ENCODE data around the gene ADD2. TPM values are rescaled to one million over a fixed set of nuclear protein-coding genes. Genes with fewer than 3 reads are reported as not detected.

The ADD2 gene
- total RNA-seq, 2 donors from 2014 or later, result 2.3 to 7.6 TPM

DNA sequence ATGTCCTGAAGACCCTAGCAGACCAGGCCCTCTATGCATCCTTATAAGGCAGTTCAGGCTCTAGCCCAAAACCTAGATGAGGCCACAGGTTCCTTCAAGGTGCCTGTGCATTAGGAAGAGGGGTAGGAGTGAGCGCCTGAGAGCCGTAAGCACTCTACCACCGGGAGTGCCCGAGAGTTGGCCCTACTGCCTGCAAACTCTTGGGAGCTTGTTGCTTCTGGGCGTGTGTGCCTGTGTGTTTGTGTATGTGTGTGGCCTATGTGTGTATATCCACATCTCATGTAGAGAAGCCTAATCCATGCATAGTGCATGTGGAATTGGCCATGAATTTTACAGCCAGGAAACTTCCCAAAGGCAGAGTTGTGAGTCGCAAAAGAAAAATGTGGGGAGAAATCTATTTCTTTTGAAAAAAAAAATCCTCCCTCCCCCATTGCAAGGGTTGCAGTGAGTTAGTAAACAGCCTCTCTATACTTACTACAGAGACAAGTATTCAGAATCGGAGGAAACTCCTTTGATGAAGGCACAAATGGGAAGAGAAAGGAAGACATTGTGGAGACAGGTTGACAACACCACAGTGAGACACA is 96.8 kb downstream of the ADD2 start:
- H3K27ac ChIP-seq, result no peak overlapping the region
- H3K4me1 ChIP-seq, result no peaks in the 10 kb centered on the region
- H3K9me3 ChIP-seq, result no peaks in the 10 kb centered on the region
- intact Hi-C loops (cut with DNase I), result no loop called here
- no peaks in the 10 kb centered on the region for H3K27me3 ChIP-seq
- 86 to 88% methylated on average over 7 of the region's 7 CpGs for WGBS, 2 donors
- ATAC-seq, result no peak
- no peak for DNase-seq
- no peaks in the 10 kb centered on the region for H3K36me3 ChIP-seq (replicated peaks in 1 of 2; ENCODE audit: insufficient read depth in 1 of 2, low read depth in 2 of 2)
- H3K4me3 ChIP-seq, result no peak overlapping the region
- TF ChIP-seq POLR2A (IDR thresholded peaks at IDR 0.05) (no peak), CTCF (IDR thresholded peaks at IDR 0.05) (no peak)

- no peak for ATAC-seq
- Histone ChIP-seq H3K4me1 (no peaks in the 10 kb centered on the region), H3K27ac (no peak overlapping the region), H3K27me3 (no peaks in the 10 kb centered on the region), H3K36me3 (replicated peaks in 1 of 2; ENCODE audit: insufficient read depth in 1 of 2, low read depth in 2 of 2) (no peaks in the 10 kb centered on the region), H3K4me3 (no peak overlapping the region), H3K9me3 (no peaks in the 10 kb centered on the region)
- 80 to 85% methylated on average over 1 to 3 of the region's 3 CpGs for WGBS, 2 donors
- intact Hi-C loops (cut with DNase I), result no loop called here
- no peak for DNase-seq
- TF ChIP-seq POLR2A (IDR thresholded peaks at IDR 0.05), result no peak
- no peak for TF ChIP-seq CTCF (IDR thresholded peaks at IDR 0.05)
Measured at GRCh38 chr2:70670626-70671025, 97.4 kb downstream of the ADD2 start.

DNA sequence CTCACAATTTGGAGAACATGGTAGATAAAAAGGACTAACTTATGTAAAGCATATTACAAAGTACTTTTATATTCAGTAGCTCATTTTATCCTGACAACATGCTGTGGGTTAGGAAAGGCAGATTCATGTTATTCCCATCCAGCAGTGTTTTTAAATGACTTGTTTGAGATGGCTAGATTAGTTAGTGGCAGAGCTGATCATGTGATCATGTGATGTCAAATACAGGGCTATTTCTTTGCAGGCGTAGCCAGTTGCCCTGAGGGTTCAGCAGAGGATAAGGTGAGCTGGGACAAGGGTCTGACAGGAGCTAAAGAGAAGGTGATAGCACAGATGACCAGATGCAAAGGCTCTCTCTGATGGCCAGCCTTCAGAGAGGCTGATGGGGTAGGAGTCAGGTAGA is 97.8 kb downstream of the ADD2 start:
- no peaks in the 10 kb centered on the region for H3K9me3 ChIP-seq
- no peaks in the 10 kb centered on the region for H3K4me1 ChIP-seq
- H3K4me3 ChIP-seq, result no peak overlapping the region
- 92 to 100% methylated on average over 1 of the region's 1 CpG for WGBS, 2 donors
- intact Hi-C loops (cut with DNase I), result no loop called here
- ATAC-seq (no peak), DNase-seq (no peak)
- H3K27ac ChIP-seq, result no peak overlapping the region
- no peaks in the 10 kb centered on the region for H3K36me3 ChIP-seq (replicated peaks in 1 of 2; ENCODE audit: insufficient read depth in 1 of 2, low read depth in 2 of 2)
- H3K27me3 ChIP-seq, result no peaks in the 10 kb centered on the region
- no peak for TF ChIP-seq POLR2A (IDR thresholded peaks at IDR 0.05)
- TF ChIP-seq CTCF (IDR thresholded peaks at IDR 0.05), result no peak

DNA sequence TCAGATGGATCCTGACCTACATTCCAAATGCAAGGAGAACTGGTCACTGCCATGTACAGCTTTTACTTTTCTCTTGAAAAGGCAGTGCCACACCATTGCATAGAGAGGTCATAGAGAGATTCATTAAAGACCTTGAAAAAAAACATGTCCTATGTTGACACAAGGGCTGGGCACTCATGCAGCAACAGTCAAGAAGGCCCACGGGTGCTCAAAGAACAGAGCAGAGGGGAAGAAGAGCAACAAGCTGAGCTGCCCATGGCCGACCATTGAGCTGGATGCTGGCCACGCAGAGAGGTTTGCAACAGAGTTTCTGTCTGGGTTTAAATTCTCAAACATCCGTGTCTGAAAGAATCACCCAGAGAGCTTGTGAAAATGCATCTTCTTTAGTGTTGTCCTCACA is 99.1 kb downstream of the ADD2 start:
- Histone ChIP-seq H3K27me3 (no peaks in the 10 kb centered on the region), H3K9me3 (no peaks in the 10 kb centered on the region), H3K27ac (no peak overlapping the region), H3K4me3 (no peak overlapping the region), H3K36me3 (replicated peaks in 1 of 2; ENCODE audit: insufficient read depth in 1 of 2, low read depth in 2 of 2) (no peaks in the 10 kb centered on the region), H3K4me1 (no peaks in the 10 kb centered on the region)
- no peak for TF ChIP-seq POLR2A (IDR thresholded peaks at IDR 0.05)
- TF ChIP-seq CTCF (IDR thresholded peaks at IDR 0.05), result no peak
- intact Hi-C loops (cut with DNase I), result no loop called here
- DNase-seq, result no peak
- 79 to 84% methylated on average over 4 of the region's 4 CpGs for WGBS, 2 donors
- ATAC-seq, result no peak

DNA sequence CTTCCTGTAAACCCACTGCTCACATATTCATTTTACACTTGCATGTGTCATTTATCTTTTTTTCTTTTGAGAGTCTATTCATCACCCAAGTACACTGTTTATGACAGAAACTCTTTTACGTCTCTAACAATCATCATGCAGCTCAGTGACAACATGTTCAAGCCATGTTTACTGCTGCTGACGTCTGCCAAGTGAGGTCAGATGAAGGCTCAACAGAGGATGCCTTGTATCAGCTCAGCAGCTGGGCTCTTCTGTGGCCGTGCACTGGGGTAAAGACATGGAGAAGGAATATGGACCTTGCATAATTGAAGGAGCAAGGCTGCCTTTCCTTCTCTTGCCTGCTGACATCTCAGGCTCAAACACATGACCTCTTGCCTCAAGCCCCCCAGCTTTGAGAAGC is 99.6 kb downstream of the ADD2 start:
- H3K9me3 ChIP-seq, result no peaks in the 10 kb centered on the region
- H3K4me3 ChIP-seq, result no peak overlapping the region
- H3K36me3 ChIP-seq (replicated peaks in 1 of 2; ENCODE audit: insufficient read depth in 1 of 2, low read depth in 2 of 2), result no peaks in the 10 kb centered on the region
- 79% methylated on average over 3 of the region's 3 CpGs for WGBS, 2 donors
- H3K27me3 ChIP-seq, result no peaks in the 10 kb centered on the region
- TF ChIP-seq POLR2A (IDR thresholded peaks at IDR 0.05) (no peak), CTCF (IDR thresholded peaks at IDR 0.05) (no peak)
- ATAC-seq (no peak), DNase-seq (no peak)
- no peaks in the 10 kb centered on the region for H3K4me1 ChIP-seq
- intact Hi-C loops (cut with DNase I), result no loop called here
- H3K27ac ChIP-seq, result no peak overlapping the region
